GM04503 (cell line): ENCODE measurements around the gene FNIP2.
"Not testable (repeated sequence)": the region's sequence is repeated elsewhere in the genome, so short reads cannot be mapped to it uniquely, and the experiment has no call there.

ENCODE experiments used
- DNase-seq: peaks from one replicate; pipeline ENCODE4 v3.0.0-alpha.2; 2012; ENCODE audit warnings: low read depth

FNIP2 gene

DNA sequence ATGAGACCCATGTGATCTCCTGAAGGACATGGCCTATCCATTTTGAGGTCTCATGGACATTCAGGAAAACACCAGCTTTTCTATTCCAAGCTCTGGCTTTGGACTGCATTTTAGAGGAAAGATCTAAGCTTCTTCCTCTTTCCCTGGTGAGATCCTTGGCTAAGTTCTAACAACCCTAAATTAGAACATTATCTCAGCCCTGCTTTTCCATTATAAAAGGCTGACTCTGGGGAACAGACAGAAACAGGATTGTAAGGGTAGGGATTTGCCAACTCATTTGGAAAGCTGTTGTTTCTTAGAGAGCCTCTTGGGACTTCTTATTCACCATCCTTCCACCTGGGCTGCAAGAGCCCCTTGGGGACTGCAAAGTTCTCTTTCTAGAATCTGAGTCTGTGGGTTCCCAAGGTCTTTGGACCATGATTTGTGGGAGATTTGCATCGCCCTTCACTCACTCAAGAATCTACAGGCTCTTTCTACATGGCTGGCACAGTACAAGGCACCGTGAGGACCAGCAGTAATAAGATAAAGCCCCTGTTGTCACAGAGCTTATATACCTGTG is 146.9 kb downstream of the FNIP2 start:
- DNase-seq, result no peak

DNA sequence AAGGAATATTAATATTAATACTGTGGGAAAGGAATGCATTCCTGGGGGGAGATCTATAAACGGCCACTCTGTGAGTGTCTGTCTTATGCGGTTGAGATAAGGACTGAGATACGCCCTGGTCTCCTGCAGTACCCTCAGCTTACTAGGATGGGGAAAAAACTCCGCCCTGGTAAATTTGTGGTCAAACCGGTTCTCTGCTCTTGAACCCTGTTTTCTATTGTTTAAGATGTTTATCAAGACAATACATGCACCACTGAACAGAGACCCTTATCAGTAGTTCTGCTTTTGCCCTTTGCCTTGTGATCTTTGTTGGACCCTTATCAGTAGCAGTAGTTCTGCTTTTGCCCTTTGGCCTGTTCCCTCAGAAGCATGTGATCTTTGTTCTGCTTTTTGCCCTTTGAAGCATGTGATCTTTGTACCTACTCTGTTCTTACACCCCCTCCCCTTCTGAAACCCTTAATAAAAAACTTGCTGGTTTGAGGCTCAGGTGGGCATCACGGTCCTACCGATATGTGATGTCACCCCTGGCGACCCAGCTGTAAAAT is 151.7 kb downstream of the FNIP2 start:
- not testable (repeated sequence) for DNase-seq

DNA sequence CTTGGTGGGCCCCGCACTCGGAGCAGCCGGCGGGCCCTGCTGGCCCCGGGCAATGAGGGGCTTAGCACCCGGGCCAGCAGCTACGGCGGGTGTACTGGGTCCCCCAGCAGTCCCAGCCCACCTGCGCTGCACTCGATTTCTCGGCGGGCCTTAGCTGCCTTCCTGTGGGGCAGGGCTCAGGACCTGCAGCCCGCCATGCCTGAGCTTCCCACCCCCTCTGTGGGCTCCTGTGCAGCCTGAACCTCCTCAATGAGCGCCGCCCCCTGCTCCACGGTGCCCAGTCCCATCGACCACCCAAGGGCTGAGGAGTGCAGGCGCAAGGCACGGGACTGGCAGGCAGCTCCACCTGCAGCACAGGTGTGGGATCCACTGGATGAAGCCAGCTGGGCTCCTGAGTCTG is 158.9 kb downstream of the FNIP2 start:
- DNase-seq, result not testable (repeated sequence)

DNA sequence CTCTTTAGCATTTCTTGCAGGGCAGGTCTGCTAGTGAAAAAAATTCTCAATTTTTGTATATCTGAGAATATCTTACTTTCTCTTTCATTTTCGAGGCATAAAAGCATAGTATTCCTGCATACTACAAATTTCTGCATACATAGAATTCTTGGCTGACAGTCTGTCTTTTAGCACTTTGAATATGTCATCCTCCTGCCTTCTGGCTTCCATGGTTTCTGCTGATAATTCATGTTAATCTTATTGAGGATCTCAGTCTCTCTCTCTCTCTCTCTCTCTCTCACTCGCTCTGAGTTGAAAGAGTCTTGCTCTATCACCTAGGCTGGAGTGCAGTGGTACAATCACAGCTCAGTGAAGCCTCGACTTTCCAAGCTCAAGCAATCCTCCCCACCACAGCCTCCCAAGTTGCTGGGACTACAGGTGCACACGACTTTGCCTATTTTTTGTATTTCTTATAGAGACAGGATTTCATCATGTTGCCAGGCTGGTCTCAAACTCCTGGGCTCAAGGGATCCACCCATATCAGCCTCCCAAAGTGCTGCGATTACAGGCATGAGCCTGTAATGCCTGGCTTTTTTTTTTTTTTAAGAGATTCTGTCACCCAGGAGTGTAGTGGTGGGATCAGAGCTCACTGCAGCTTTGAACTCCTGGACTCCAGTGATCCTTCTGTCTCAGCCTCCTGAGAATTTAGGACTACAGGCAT is 161.3 kb downstream of the FNIP2 start:
- no peak for DNase-seq

DNA sequence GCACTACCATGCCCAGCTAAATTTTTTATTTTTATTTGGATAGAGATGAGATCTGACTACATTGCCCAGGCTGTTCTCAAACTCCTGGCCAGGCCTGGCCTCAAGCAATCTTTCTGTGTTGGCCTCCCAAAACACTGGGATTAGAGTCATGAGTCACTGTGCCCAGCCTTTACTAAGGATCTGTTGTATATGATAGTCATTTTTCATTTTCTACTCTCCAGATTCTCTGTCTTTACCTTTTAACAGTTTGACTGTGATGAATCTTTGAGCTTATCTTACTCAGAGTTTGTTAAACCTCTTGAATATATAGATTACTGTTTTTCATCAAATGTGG is 161.8 kb downstream of the FNIP2 start:
- no peak for DNase-seq

DNA sequence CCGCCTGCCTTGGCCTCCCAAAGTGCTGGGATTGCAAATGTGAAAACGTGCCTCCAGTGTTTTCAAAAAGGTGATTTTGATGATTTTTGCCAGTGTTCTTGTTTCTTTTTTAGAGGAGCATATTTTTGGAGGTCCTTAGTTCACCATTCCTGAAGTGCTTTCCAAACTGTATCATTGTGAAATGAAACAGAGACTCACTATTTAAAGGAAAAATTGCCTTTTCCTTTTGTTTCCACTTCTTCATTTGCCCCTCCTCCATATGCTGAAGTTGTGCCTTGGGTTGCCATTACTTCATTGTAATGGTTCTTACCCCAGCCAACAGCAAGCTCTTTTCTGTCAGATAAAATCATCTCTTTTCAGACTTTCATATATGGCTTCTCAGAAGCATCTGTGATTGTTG is 164.4 kb downstream of the FNIP2 start:
- no peak for DNase-seq

DNA sequence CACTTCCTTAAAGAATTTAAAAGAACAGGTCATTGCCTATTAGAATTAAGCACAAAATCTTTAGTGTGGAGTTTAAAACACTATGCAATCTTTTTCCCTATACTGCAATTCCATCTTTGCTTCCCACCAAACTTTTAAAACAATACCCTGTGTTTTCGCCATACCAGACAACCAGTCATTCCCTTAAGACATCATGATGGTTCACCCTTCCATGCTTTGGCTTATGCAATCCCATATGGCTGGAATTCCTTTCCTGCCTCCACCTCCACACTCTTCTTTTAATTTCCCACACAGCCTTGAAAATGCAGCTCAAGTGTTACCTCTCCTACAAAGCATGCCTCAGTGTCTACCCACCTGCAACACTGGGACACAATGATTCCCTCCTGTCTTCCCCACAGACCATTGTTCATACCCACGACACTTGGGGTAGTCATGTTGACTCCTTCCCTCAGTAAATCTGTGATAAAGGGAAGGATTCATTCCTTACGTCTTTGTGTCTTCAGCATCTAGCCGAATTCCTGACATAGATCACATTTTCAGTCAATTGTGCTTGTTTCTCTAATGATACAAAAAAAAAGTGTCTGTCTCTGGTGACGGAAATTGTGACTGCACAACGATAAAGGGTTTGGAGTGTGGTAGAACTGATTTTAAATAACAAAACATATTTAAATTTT is 166.3 kb downstream of the FNIP2 start:
- DNase-seq, result no peak

DNA sequence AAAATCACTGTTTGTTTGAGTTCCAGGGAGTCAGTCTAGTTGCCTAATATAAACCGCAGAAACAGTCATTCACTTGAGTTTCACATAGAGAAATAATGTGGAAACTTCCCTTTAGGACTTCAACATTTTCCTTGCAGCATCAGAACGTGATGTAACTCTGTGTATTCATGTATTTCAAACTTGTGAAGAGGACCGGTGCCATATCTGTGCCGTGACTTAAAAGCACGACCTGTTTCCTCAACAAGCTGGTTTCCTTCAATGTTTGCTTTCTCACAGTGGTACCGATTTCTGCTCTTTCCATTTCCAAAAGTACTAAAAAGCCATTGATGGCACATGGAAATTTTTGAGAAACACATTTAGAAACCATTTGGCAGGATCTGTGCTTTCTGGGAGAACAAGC is 167.4 kb downstream of the FNIP2 start:
- DNase-seq, result no peak

DNA sequence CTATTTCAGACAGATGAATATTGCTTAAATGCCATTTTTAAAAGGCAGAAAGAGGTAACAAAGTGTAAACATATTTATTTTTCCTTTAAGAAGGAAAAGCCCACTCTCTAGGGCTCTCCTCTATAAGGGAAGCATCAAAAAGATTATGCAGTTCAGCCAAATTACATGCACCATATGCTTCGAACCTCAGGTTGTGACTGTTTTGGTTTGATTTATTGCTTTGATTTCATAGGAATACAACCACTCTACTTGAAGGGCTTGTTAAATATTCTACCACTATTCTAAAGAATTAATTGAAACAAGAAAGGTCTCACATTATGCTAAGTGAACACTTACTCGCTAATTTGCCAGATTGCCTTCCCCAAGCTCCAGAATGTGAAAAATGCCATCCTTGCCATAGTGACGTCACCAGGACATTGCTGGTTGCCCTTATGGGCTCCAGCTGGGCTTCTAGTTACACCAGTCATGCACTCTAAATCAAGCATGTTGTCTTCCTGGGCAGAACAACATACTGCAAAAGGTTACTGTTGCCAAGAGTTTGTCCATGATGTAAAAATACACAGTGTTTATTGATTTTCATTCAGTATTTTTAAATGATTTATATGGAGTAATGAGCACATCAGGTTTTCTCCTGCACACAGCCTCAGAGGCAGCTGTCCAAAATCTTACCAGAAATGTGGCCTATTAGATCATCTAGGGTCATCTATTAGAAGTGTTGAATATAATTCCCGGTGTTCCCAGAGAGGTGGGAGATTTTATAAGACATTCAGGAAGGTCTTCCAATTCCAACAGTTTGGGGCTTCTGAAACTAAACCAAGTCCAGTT is 169.6 kb downstream of the FNIP2 start:
- DNase-seq, result peak; percentile 34

DNA sequence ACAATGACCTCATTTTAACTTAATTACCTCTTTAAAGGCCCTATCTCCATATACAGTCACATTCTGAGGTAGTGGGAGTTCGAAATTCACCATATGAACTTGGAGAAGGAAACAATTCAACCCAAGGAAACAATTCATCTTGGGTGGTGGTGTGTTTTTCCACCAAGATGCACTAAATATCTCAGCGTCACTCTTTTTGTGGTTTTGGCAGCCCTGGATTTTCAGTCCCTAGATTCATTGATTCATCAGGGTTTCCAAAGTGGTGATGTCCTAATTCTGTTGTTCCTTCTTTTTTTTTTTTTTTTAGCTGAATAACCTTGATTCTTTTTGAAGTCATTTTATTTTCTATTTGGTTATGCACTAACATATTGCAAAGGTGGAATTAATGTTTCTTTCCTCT is 171.4 kb downstream of the FNIP2 start:
- DNase-seq, result no peak

DNA sequence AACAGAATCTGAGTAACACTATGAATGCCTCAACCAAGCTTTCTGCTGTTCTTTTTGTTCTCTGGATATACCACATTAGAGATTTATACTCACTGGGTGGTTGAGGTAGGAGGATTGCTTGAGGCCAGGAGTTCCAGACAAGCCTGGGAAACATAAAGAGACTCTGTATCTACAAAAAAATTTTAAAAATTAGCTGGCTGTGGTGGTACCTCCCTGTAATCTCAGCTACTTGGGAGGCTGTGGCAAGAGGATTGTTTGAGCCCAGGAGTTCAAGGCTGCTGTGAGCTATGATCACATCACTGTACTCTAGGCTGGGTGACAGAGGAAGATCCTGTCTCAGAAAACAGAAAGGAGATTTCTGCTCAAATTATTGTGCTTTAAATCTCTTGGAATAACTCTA is 172.5 kb downstream of the FNIP2 start:
- no peak for DNase-seq

DNA sequence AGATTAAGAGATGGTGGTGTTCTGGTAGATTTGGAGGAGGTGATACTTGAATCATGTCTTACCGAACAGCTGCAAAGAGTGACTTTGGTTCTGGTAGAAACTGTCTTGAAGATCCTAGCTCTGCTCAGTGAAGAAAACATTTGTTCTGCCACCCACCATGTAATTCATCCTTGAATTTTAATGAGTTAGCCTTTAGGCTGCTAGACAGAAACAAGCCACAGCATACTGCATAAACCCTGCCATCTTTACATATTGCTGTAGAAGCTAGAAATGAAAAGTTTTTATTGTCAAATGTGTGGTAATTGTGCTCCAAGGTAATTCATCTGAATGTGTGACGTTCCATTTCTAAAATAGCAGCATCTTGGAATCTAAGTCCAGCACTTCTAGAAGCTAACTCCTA is 173.1 kb downstream of the FNIP2 start:
- no peak for DNase-seq

DNA sequence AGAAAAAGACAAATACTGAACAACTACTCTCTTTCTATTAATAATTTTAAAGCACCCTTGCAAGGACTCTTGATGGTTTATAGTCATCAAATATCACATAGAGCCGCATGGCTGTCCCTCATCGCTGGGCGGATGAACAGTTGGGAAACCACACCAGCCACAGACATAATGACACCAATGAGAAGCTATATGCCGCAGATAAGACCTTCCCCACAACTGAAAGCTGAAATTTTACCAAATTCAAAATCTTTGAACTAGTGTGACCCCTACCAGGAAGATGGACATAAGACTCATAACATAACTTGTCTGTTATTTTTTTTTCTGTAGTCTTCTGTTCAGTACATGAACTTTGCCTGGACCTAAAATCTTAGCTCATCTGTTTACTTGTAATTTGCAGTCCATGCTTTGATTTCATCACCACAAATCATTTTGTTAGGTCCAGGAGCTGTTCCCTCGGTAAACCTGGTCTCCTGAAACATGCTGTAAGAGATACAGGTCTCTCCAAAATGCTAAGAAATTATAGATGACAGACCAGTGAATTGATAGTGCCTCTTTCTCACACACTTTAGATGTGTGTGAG is 176.8 kb downstream of the FNIP2 start:
- DNase-seq, result no peak

DNA sequence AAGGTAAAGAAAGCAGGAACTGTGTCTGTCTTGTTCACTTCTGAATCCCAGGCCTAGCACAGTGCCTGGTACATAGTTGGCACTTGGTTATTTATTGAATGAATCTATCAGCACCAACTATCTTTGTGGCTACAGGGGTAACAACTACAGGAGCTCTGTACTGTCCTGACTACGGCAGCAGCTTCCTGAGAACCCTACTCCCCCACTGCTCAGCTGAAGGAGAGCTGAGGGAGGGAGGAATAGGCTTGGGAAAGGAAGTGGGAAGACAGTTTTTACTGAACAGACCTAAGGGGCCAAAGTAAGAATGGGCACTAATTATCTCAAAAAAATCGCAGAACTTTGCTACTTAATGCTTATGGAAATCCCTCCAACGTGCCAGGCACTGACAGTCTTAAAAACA is 178.0 kb downstream of the FNIP2 start:
- no peak for DNase-seq

DNA sequence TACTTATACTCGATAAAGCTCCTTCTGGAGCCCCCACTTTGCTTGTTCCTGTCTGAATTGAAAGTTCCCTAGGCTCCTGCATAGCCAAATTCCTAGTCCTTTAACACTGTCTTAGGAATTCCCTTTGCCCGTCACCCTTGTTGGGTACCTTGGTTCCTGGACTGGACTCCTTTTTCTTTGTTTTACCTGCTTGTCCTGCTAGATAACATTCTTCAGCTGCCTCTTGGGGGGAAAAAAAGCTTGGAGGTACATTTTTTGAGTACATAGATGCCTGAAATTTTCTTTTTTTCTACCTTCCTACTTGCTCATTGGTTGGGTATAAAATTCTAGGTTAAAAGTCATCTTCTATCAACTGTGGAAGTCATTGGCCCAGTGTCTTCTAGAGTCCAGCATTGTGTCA is 179.2 kb downstream of the FNIP2 start:
- DNase-seq, result no peak

DNA sequence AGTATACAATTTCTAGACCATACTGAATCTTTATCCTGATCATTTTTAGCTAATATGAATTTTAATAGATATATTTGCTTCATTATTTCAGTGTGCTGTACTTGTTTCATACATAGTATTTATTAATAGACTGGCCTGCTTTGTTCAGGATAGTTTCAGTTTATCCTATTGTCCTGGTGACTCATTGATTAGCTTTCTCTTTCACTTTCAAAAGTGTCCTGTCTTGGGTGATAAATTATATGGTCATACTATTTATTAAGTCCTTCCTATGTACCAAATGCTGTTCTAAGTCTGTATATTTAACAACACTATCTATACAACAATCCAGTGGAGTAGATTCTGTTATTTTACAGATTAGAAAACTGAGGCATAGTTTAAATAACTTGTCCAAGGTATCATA is 180.3 kb downstream of the FNIP2 start:
- DNase-seq, result no peak

DNA sequence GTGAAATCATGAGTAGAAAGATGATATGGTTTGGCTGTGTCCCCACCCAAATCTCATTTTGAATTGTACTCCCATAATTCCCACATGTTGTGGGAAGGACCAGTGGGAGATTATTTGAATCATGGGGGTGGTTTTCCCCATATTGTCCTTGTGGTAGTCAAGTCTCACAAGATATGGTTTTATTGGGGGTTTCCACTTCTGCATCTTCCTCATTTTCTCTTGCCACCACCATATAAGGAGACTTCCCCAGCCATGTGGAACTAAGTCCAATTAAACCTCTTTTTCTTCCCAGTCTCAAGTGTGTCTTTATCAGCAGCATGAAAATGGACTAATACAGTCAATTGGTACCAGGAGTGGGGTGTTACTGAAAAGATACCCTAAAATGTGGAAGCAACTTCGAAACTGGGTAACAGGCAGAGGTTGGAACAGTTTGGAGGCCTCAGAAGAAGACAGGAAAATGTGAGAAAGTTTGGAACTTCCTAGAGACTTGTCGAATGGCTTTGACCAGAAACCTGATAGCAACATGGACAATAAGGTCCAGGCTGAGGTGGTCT is 183.5 kb downstream of the FNIP2 start:
- not testable (repeated sequence) for DNase-seq

DNA sequence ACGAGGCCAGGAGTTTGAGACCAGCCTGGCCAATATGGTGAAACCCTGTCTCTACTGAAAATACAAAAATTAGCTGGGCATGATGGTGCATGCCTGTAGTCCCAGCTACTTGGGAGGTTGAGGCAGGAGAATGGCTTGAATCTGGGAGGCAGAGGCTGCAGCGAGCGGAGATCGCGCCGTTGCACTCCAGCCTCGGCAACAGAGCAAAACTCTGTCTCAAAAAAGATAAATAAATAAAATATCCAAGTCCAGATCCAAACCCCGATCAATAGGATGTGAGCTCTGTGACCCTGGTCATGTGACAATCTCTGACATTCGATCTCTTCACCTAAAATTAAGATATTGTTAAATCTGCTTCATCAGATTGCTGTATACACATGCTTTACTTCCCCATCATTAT is 187.5 kb downstream of the FNIP2 start:
- not testable (repeated sequence) for DNase-seq

DNA sequence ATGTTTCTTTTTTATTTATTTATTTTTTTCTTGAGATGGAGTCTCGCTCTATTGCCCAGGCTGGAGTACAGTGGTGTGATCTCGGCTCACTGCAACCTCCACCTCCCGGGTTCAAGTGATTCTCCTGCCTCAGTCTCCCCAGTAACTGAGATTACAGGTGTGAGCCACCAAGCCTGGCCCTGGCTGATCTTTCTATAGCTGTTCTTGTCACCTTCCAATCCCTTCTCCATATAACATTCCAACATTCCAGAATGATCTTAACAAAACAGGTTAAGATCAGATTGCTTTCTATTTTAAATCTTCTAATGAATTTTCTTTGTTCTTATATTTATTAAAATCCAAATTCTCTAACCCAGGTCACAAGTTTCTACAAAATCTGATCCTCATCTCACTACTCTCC is 188.1 kb downstream of the FNIP2 start:
- DNase-seq, result not testable (repeated sequence)
